ENCODE measurements around the gene PCDHGC3.
A peak's percentile ranks its signal among the peaks of the same experiment; 100 is the strongest.
"Not testable (repeated sequence)": the region's sequence is repeated elsewhere in the genome, so short reads cannot be mapped to it uniquely, and the experiment has no call there.

The PCDHGC3 gene

DNA sequence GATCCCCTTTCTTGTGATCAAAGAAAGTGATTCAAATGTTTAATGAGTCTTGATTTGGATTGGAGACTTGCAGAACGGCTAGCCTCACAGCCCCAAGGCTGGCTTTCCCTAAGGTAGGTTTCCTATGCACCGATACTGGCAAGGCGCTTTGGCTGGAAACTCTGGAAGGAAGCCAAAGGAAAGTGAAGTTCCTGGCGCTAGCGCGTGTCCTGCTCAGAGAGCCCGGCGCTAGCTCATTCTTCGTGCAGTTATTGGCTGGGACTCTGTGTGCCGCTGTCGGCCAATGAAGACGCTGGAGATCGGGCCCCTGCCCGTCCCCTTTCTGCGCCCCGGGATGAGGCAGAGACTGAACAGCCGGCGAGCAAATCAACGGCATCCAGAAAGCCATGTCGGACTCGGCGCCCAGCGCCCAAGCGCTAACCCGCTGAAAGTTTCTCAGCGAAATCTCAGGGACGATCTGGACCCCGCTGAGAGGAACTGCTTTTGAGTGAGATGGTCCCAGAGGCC is at the start of gene PCDHGC3:
PCDHGC3 (plus strand) TSS at position 342 of the 507 bp plus-strand sequence; CDS start at position 493, 151 bp downstream.
- peak; percentile 96 for DNase-seq

DNA sequence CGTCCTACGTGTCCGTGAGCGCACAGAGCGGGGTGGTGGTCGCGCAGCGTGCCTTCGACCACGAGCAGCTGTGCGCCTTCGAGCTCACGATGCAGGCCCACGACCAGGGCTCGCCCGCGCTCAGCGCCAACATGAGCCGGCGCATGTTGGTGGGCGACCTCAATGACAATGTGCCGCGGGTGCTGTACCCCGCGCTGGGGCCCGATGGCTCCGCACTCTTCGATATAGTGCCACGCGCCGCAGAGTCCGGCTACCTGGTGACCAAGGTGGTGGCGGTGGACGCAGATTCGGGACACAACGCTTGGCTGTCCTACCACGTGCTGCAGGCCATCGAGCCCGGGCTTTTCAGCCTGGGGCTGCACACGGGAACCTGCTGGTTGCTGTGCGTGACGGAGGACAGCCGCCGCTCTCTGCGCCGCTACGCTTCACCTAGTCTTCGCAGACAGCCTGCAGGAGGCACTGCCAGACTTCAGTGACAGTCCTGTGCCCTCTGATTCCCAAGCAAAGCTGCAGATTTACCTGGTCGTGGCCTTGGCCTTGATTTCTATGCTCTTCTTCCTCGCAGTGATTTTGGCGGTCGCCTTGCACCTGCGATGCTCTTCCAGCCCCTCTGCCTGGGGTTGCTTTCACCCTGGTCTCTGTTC is 47.9 kb upstream of the PCDHGC3 start:
- no peak for DNase-seq

DNA sequence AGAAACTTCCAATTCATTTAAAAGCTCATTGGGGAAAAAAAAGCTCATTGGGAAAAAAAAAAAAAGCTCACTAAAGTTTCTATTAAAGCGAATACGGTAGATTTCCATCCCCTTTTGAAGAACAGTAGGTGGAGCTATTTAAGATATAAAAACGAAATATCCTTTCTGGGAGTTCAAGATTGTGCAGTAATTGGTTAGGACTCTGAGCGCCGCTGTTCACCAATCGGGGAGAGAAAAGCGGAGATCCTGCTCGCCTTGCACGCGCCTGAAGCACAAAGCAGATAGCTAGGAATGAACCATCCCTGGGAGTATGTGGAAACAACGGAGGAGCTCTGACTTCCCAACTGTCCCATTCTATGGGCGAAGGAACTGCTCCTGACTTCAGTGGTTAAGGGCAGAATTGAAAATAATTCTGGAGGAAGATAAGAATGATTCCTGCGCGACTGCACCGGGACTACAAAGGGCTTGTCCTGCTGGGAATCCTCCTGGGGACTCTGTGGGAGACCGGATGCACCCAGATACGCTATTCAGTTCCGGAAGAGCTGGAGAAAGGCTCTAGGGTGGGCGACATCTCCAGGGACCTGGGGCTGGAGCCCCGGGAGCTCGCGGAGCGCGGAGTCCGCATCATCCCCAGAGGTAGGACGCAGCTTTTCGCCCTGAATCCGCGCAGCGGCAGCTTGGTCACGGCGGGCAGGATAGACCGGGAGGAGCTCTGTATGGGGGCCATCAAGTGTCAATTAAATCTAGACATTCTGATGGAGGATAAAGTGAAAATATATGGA is 45.2 kb upstream of the PCDHGC3 start, which contains the start of gene PCDHGA12:
PCDHGA12 (plus strand) TSS at position 176 of the 782 bp plus-strand sequence; CDS start at position 429, 253 bp downstream.
- peak; percentile 48 for DNase-seq

DNA sequence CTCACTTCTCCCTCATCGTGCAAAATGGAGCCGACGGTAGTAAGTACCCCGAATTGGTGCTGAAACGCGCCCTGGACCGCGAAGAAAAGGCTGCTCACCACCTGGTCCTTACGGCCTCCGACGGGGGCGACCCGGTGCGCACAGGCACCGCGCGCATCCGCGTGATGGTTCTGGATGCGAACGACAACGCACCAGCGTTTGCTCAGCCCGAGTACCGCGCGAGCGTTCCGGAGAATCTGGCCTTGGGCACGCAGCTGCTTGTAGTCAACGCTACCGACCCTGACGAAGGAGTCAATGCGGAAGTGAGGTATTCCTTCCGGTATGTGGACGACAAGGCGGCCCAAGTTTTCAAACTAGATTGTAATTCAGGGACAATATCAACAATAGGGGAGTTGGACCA is 44.5 kb upstream of the PCDHGC3 start:
- DNase-seq: no peak

DNA sequence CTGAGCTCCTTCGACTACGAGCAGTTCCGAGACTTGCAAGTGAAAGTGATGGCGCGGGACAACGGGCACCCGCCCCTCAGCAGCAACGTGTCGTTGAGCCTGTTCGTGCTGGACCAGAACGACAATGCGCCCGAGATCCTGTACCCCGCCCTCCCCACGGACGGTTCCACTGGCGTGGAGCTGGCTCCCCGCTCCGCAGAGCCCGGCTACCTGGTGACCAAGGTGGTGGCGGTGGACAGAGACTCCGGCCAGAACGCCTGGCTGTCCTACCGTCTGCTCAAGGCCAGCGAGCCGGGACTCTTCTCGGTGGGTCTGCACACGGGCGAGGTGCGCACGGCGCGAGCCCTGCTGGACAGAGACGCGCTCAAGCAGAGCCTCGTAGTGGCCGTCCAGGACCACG is 43.5 kb upstream of the PCDHGC3 start:
- DNase-seq: not testable (repeated sequence)

DNA sequence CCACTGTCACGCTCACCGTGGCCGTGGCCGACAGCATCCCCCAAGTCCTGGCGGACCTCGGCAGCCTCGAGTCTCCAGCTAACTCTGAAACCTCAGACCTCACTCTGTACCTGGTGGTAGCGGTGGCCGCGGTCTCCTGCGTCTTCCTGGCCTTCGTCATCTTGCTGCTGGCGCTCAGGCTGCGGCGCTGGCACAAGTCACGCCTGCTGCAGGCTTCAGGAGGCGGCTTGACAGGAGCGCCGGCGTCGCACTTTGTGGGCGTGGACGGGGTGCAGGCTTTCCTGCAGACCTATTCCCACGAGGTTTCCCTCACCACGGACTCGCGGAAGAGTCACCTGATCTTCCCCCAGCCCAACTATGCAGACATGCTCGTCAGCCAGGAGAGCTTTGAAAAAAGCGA is 43.0 kb upstream of the PCDHGC3 start:
- not testable (repeated sequence) for DNase-seq

DNA sequence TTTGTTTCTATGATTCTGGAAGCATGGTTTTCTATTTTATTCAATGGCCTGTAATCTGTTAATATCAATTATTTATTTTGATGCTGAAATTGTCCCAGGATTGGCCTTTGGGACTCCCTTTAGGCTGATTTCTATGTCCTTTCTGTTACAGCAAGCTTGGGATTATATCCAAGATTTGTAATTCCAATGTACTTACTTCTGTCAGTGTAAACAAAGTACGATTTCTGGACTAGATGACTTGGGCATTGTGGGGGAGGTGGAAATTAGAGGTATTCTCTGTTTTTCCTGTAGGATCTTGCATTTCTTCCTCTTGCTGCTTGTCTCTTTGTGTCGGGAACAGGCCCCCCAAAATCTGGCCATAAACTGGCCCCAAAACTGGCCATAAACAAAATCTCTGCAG is 41.8 kb upstream of the PCDHGC3 start:
- no peak for DNase-seq

DNA sequence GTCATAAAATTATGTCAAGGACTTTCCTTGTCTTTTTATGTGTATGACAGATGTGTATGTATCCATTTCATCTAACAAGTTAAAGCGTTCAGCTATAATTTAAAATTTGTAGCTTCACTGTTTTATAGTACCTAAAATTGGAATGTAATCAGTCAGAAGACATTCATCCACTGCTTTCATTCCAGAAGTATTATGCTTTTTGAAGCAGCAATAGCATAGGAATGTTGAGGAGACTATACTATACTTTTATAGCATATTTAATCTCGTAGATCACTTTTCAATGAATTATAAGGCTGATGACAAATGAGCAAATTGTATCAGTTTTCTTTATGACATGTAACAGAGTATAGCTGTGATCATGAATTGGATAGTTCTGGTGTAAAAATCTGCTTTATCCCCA is 38.5 kb upstream of the PCDHGC3 start:
- DNase-seq: no peak

DNA sequence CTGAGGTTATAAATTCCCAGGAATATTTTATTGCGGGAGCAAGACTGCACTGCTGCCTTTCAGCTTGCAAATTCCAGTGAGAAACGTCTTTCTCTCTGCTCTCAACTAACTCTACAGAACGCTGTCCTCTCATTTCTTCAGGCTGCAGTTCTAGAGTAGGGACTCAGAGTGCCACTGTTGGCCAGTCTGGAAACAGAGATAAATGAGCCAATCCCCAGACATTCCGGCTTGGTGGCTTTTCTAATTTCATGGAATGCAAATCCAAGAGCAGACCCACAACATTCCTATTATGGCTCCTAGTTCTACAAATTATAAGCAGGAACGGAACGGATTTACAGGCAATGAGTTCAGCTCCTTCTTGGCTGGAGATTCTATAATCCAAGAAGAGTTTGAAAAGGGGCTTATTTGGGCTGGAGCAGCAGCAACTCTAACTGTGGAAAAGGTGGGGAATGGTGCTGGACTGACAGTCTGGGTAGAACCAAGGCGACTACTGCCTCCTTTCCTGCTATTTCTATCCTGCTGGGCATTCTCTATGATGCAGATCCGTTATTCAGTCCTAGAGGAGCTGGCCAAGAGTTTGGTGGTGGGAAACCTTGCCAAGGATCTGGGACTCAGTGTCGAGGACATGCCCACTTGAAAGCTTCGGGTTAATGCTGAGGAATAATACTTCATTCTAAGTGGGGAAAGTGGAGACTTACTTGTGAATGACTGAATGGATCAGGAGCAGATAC is 36.2 kb upstream of the PCDHGC3 start:
- no peak for DNase-seq

DNA sequence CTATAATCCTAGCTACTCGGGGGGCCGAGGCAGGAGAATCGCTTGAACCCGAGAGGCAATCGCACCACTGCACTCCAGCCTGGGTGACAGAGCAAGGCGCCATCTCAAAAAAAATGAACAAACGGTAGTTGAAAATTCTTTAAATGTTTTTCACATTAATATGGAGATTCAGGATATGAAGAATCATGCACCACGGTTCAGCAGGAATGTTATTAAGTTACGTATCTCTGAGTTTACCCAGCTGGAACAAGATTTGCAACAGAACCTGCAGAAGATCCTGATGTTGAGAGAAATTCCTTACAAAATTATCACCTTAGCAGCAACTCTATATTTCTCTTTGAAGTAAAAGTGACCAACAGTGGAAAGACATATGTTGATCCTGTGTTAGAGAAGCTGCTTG is 35.4 kb upstream of the PCDHGC3 start:
- DNase-seq: no peak

DNA sequence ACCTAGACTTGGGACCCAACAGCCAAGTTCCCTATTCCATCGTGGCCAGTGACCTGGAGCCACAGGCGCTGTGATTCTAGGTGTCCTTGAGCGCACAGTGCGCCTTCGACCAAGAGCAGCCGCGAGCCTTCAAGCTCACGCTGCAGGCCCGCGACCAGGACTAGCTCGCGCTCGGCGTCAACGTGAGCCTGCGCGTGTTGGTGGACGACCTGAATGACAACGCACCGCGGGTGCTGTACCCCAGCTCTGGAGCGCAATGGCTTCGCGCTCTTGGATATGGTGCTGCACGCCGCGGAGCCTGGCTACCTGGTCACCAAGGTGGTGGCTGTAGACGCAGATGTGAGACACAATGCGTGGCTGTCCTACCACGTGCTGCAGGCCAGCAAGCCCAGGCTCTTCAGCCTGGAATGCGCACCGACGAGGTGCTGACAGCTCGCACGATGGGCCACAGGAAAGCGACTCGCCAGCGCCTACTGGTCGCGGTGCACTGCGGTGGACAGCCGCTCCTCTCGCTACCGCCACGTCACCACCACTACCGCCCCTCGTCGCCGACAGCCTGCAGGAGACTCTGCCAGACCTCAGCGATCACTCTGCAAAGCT is 34.1 kb upstream of the PCDHGC3 start:
- DNase-seq: no peak

DNA sequence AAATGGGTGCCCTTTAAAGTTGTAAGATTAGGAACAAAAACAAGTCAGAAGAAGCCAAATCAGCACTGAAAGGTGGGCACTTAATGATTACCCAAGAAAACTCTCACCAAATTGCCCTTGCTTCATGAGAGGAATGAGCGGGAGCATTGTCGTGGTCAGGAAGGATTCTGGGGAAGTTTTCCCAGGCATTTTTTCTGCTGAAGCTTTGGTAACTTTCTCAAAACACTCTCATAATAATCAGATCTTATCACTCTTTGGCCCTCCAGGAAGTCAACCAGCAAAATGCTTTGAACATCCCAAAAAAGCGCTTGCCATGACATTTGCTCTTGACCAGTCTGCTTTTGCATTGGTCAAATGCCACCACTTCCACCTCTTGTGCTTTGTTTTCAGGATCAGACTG is 10.4 kb upstream of the PCDHGC3 start:
- DNase-seq: no peak

DNA sequence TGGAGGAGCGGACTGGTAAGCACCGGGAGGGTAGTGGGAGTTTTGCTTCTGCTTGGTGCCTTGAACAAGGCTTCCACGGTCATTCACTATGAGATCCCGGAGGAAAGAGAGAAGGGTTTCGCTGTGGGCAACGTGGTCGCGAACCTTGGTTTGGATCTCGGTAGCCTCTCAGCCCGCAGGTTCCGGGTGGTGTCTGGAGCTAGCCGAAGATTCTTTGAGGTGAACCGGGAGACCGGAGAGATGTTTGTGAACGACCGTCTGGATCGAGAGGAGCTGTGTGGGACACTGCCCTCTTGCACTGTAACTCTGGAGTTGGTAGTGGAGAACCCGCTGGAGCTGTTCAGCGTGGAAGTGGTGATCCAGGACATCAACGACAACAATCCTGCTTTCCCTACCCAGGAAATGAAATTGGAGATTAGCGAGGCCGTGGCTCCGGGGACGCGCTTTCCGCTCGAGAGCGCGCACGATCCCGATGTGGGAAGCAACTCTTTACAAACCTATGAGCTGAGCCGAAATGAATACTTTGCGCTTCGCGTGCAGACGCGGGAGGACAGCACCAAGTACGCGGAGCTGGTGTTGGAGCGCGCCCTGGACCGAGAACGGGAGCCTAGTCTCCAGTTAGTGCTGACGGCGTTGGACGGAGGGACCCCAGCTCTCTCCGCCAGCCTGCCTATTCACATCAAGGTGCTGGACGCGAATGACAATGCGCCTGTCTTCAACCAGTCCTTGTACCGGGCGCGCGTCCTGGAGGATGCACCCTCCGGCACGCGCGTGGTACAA is 556 bp downstream of the PCDHGC3 start:
- peak; percentile 88 for DNase-seq

DNA sequence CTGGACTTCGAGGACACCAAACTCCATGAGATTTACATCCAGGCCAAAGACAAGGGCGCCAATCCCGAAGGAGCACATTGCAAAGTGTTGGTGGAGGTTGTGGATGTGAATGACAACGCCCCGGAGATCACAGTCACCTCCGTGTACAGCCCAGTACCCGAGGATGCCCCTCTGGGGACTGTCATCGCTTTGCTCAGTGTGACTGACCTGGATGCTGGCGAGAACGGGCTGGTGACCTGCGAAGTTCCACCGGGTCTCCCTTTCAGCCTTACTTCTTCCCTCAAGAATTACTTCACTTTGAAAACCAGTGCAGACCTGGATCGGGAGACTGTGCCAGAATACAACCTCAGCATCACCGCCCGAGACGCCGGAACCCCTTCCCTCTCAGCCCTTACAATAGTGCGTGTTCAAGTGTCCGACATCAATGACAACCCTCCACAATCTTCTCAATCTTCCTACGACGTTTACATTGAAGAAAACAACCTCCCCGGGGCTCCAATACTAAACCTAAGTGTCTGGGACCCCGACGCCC is 1.3 kb downstream of the PCDHGC3 start:
- peak; percentile 34 for DNase-seq

DNA sequence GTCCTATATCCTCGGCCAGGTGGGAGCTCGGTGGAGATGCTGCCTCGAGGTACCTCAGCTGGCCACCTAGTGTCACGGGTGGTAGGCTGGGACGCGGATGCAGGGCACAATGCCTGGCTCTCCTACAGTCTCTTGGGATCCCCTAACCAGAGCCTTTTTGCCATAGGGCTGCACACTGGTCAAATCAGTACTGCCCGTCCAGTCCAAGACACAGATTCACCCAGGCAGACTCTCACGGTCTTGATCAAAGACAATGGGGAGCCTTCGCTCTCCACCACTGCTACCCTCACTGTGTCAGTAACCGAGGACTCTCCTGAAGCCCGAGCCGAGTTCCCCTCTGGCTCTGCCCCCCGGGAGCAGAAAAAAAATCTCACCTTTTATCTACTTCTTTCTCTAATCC is 2.0 kb downstream of the PCDHGC3 start:
- no peak for DNase-seq

DNA sequence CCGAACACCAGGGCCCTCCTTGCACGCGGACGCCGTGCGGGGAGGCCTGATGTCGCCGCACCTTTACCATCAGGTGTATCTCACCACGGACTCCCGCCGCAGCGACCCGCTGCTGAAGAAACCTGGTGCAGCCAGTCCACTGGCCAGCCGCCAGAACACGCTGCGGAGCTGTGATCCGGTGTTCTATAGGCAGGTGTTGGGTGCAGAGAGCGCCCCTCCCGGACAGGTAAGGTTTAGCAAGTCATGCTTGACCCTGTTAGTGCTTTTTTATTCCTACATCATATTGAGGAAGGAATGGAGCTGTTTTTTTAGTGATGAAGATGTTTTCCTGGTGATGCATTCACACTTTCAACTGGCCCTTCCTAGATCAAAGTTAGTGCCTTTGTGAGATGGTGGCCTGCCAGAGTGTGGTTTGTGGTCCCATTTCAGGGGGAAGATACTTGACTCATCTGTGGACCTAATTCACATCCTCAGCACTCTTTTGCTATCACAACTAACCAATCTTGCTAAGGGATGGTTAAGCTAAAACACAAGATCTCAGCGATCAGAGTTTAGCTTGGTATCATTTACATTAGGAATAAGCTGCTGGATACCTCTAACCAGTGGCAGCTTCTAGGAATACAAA is 2.7 kb downstream of the PCDHGC3 start:
- DNase-seq: no peak

DNA sequence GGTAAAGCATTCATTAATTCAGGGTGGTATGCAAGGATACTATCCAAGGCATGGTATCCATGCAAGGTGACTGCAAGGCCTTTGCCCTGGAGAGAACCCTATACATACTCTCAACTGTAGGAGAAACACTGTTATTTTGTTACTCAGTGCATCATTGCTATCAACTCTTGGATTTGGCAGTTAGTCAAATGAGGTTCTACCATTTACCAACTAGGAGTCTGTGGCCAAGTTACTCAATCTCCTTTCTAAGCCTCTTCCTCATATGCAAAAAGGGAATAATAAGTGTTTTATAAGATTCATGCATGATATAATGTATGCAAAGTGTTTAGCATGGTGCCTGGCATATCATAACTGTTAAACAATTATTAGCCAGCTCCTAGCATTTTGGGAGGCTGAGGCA is 4.0 kb downstream of the PCDHGC3 start:
- DNase-seq: no peak

DNA sequence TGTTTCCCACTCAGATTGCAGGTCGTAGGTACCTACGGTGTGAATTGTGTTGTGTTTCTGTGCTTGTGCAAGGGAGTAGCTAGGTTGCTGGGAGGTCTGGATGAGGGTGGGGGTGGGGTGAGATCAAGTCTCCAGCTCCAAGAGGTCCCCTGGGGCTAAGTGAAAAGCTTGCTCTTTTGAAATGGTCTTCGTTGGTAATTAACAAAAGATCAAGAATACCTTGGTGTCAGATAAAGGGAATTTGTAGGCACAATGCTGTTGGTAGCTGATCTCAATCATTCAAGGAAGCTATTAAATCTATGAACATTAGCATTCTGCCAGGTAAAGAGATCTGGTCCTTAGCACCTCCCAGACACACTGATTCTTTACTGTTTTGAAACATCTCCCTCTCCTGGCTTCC is 8.1 kb downstream of the PCDHGC3 start:
- DNase-seq: no peak

DNA sequence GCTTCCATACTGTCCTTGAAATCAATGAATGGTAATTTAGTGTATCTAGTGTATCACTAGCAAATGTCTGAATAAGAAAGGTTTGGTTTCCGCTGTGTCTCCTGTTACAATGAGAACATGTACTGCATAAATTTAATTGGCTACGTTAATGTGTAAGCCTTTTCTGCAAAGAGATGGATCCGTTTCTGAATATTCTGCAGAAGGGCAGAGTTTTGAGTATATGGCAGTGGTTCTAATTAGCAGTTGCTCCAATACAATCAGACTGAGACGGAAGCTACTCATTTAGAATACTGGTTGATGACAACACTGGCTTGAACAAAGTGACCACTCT is 8.5 kb downstream of the PCDHGC3 start:
- no peak for DNase-seq

DNA sequence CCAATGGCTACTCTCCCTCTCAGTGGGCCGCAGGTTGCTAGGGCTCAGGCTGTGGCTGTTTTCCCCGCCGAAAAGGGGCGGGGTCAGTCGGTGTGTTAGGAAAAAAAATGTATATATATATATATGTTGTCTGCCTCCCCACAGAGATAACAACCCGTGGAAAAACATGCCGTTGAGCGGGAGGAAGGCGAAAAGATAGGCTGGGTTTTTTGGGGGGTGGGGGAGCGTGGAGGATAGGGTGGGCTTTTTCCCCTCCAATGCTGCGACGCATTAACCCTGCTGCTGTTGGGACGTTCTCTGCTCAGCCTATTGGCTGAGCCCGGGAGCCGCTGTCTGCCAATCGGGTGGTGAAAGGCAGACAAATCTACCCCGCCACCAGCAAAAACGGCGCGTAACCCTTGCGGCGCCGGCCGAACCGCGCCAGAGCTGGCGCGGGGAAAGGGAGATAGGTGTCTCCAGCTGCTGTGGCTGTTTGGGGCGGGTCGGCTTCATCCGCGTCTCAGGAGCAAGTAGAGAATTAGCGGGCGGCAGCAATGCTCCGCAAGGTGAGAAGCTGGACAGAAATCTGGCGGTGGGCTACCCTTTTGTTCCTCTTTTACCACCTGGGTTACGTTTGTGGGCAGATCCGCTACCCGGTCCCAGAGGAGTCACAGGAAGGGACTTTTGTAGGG is 9.0 kb downstream of the PCDHGC3 start, which contains the start of gene PCDHGC4:
PCDHGC4 (plus strand) TSS at position 390 of the 671 bp plus-strand sequence; CDS start at position 534, 144 bp downstream.
- DNase-seq: no peak

Data from left hindlimb (tissue), 1 donor.